HG02970 (cell line): ENCODE measurements around the gene YAF2.
A peak's percentile ranks its signal among the peaks of the same experiment; 100 is the strongest.
"Not testable (repeated sequence)": the region's sequence is repeated elsewhere in the genome, so short reads cannot be mapped to it uniquely, and the experiment has no call there.

Source experiments
- ATAC-seq: cut with Tn5 transposase; IDR thresholded peaks from one replicate; pipeline ENCODE4 v1.9.1; 2021; ENCODE audit warnings: mild to moderate bottlenecking, moderate library complexity, moderate number of reproducible peaks; ENCODE audit not compliant: unreplicated experiment, low FRiP score

Gene YAF2

DNA sequence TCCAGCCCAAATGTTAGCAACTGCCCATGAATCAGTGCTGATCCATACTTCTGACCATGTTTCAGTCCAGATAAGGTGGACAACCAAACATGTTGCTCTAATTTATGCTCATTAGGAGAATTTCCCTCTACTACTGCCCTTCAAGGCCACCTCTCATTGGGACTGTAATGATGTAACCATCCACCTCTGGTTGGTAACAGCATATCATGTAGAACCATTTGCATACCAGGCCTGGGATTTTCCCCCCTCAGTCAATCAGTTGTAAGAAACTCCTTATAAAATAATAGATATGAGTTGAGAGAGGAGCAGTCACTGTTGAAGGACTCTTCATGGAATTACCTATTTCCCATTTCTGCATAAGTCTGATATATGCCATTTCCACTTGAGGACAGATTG is 17.8 kb upstream of the YAF2 start:
- ATAC-seq, result no peak

DNA sequence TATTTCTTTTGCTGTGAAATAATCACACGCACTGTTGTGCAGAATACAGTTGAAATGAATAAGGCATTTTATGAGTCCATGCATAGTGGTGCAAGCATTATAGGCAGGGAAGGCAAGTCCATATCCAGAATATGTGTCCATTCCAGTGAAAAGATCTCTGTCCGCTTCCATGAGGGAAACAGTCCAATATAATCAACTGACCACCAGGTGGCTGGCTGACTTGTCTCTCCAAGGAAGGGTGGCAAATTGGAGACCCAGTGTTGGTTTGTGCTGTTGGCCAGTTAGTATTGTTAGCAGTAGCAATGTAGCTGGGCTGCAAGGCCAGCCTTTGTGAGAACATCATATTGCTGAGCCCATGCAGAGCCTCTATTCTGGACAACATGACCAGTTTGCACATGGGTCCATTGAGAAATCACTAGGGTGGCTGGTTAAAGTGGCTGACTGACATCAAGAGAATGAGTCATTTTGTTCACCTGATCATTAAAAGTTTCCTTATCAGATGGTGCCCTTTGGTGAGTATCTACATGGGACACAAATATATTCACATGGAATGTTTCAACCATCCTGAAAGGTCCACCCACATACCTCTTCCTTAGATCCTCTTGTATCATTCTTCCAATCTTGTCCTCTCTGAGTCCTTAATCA is 17.3 kb upstream of the YAF2 start:
- no peak for ATAC-seq

DNA sequence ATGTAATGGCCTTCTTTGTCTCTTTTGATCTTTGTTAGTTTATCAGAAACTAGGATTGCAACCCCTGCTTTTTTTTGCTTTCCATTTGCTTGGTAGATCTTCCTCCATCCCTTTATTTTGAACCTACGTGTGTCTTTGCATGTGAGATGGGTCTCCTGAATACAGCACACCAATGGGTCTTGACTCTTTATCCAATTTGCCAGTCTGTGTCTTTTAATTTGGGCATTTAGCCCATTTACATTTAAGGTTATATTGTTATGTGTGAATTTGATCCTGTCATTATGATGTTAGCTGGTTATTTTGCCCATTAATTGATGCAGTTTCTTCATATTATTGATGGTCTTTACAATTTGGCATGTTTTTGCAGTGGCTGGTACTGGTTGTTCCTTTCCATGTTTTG is 14.6 kb upstream of the YAF2 start:
- ATAC-seq, result not testable (repeated sequence)

DNA sequence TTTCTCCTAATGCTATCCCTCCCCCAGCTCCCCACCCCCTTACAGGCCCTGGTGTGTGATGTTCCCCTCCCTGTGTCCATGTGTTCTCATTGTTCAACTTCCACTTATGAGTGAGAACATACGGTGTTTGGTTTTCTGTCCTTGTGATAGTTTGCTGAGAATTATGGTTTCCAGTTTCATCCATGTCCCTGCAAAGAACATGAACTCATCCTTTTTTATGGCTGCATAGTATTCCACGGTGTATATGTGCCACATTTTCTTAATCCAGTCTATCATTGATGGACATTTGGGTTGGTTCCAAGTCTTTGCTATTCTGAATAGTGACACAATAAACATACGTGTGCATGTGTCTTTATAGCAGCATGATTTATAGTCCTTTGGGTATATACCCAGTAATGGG is 11.0 kb upstream of the YAF2 start:
- not testable (repeated sequence) for ATAC-seq

DNA sequence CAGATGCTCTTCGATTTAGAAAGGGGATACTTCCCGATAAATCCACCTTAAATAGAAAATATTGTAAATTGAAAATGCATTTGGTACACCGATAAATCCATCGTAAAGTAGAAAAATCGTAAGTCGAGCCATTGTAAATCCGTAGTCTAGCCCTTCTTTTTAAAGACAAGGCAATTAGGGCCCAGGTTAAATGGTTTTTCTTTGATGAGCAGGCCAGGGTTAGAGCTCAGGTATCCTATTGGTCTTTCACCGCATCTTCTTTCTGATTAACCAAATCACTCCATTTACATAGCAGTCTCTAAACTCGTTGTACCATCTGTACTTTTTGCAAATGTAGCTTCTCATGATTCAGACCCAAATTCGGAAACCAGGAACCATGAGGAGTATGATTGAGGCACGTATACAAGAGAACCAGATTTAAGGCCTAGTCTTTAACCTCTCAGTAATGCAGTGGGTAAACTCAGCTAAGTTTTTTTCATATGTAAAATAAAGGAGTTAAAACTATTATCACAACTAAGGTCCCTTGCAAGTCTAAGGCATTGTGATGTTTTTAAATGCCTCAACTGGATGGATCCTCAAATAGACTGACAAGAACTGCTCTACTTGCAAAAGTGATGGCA is 2.2 kb upstream of the YAF2 start:
- no peak for ATAC-seq

DNA sequence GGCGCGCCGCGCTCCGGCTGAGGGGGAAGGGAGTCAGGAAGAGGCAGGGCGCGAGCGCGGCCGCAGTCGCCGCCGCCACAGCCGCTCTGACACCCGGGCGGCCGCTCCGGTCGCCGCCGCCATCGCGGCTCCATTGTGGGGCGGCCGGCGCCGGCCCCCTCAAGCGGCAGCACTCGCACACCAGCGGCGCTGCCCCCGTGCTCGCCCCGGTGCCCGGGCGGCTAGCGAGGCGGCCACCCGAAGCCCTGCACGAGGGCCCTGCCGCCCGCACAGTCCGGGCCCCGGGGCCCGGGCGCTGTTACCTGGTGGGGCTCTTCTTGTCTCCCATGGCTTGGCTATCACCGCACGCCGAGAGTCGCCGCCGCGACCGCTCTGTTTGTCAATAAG is 202 bp downstream of the YAF2 start:
- no peak for ATAC-seq

DNA sequence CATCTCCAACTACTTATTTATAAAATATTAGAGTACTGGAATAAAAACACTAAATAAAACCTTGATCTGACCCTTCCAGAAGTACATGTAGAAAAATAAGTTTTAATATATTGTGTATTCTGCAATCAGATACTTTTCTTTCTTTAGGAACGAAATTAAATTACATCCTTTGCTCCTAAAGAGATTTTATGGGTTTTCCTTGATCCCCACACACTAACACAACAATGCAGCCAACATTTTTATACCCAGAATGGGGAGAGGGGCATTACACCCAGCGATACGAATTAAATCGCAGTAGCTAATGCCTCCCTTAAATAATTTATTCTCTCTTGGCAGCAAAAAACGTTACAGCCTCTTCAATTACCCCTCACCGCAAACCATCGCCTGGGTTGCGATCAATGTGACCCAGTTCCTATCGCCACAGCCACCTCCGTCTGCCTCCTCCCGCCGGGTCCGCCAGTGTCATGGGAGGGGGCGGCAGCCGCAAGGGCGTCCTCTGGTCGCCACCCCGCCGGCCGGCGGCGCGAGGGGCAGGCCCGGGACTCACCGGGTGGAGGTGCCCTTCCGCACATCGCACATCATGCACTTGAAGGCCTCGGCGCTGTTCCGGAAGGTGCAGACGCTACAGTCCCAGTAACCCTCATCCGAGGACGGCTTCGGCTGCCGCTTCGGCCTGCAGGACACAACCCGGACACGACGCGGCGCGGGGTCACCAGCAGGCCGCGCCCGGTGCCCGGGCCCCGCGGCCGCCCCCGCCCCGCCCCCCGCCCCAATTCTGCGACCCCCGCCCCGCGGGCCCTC is 796 bp downstream of the YAF2 start:
- ATAC-seq, result peak; percentile 74

DNA sequence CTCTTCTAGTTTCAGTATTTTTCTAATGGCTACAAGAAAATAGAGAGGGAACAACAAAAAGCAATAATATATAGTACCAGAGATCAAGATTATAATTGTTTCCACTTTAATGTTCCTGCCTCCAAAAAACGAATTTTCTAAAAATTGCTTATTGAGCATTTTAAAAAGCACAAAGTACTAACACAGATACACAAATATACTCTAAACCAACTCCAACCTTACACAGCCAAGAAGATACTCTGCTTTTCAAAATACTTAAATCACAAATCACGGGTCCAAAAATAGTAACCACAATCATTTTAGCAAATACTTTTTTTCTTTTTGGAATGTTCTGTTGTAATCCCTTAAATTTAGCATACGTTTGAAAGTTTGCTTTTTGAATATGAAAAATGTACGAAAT is 2.0 kb downstream of the YAF2 start:
- ATAC-seq, result no peak

DNA sequence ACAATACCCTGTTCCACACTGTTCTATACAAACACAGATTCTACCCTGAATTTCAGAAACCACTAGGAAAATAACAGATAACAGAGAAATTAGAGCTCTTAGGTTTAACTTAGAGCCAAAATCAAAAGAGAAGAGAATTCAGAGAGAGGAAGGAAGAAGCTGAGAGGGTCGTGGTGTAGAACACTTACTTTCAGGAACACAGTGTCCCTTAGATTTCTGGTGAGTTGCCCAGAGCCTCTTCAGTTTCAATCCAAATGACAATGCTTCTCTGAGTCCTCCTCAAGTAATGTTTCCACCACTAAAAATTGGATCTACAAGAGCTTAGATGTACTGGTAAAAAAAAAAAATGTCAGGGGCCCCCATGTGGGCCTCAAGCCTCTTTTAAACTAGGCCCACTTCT is 2.6 kb downstream of the YAF2 start:
- ATAC-seq, result no peak

DNA sequence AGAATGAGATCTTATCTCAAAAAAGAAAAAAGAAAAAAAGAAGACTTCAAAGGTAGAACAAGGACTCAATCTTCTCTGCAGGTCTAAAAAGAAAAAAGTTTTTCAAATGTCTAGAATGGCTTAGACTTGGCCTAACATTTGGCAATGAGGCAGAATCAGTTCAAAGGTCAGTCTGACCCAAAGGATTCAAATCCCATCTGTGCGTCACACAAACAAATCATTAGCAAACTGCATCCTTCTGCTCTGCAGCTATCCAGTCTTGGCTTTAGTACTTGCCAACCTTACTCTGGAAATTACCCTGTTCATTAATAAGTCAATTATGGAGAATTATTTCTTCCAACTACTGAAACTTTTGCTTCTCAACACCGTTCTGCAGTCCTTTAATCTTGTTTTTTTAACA is 3.1 kb downstream of the YAF2 start:
- ATAC-seq, result no peak

DNA sequence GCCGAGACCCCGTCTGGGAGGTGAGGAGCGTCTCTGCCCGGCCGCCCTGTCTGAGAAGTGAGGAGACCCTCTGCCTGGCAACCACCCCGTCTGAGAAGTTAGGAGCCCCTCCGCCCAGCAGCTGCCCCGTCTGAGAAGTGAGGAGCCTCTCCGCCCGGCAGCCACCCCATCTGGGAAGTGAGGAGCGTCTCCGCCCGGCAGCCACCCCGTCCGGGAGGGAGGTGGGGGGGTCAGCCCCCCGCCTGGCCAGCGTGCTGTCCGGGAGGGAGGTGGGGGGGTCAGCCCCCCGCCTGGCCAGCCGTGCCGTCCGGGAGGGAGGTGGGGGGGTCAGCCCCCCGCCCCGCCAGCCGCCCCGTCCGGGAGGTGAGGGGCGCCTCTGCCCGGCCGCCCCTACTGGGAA is 10.5 kb downstream of the YAF2 start:
- not testable (repeated sequence) for ATAC-seq

DNA sequence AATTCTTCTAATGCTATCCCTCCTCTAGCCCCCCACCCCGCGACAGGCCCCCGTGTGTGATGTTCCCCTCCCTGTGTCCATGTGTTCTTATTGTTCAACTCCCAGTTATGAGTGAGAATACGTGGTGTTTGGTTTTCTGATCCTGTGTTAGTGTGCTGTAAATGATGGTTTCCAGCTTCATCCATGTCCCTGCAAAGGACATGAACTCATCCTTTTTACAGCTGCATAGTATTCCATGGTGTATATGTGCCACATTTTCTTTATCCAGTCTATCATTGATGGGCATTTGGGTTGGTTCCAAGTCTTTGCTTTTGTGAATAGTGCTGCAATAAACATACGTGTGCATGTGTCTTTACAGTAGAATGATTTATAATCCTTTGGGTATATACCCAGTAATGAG is 13.5 kb downstream of the YAF2 start:
- ATAC-seq, result not testable (repeated sequence)

DNA sequence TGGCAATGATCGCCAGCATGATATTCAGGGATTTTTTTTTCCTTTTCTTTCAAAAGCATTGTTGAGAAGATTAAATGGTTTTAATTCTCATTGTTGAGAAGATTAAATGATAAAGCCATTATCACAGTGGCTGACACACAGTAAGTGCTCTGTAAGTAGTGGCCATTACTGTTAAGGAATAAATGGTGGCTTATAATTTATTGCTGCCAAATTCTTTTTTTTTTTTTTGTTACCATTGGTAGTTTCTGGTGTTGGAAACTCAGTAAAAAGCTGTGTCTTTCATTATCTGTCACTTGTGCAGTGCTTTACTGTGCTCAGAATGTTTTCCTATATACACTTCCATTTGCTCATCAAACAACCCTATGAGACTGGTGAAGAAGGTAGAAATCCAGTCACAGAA is 15.3 kb downstream of the YAF2 start:
- ATAC-seq, result no peak

DNA sequence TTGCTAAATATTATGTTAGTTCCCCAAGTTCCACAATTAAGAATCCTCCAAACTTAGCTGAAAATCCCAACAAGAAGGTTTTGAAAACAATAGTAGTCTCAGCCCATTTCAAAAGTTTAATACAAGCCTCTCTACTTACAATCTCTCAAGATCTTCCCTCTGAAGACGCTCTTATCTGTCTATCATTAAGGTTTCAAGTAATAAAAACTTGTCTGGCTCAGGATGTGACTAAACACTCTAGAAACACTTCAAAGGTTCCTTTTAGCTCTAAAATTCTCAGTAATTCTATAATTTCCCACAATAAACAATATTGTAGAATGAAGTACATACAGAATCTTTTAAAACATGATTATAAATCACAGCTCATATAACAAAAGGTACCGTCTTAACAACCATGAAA is 16.3 kb downstream of the YAF2 start:
- no peak for ATAC-seq

DNA sequence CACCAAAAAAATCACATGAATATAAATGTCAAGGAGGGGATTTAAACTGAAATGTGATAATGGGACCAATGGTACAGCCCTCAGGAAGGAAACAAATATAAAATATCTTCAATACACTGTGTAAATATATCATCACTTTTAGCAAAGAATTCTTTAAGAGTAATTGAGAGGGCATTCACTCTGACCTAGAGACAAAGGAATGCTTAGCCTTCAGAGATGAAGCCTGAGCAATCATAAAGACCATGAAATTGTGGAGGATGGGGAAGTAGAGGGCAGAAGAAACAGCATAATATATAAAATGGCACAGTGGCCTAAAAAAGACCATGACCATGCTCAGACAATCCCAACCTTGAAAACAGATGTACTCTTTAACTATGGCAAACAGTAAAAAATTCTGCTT is 20.4 kb downstream of the YAF2 start:
- no peak for ATAC-seq

DNA sequence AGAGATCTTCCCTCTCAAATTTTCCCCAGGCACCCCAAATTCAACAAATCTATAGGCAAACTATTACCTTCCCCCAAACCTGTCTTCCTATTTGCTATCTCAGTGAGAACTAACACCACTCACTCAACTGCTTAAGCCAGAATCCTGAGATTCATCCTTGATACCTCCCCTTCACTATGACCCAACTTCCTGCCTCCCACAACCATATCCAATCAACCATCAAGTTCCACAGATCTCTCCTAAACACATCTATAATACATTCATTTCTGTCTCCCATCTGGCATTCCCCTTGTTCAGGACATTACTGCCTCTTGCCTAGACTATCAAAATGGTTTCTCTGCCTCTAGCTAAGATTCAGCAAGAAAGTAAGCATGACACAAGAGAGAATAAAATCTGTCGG is 21.3 kb downstream of the YAF2 start:
- ATAC-seq, result no peak

DNA sequence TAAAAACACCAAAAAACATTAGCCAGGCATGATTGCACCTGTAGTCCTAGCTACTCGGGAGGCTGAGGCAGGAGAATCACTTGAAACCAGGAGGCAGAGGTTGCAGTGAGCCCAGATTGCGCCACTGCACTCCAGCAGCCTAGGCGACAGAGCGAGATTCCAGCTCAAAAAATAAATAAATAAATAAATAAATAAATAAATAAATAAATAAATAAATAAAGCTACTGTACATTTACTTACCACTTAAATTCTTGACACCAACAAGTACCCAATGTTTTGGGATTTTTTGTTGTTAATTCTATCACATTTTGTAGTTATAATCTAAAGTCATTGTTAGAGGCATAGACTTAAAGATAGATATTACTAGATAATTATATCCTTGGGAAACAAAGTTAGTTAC is 22.3 kb downstream of the YAF2 start:
- not testable (repeated sequence) for ATAC-seq

DNA sequence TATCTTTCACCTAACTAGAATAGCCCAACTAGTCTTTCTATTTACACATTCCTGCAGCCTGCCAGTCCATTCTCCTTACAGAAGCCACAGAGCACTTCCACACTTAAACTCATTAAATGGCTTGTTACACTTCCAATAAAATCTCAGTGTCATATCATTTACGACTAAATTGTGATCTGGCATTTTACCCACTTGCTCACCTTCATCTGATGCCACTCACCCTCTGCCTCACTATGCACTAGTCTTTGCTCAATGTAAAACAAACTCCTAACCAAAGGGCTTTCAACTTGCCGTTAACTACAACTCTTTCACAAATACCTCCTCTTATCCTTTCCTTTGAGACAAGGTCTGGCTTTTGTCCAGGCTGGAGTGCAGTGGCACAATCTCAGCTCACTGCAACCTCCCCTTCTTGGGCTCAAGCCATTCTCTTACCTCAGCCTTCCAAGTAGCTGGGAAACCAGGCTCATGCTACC is 24.1 kb downstream of the YAF2 start:
- ATAC-seq, result no peak

DNA sequence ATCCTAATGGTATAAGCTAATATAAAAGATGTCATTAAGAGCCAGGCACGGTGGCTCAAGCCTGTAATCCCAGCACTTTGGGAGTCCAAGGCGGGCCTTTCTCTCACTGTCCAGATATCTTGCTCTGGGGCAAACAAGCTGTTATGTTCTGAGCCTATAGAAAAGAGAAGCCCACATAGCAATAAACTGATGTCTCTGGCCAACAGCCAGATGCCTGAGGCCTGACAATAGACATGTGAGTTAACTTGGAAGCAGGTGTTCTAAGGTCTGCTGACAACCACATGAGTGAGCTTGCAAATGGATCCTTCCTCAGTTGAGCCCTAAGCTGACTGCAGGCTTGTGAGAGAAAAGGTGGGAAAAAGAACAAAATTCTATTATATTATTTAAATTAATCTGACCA is 25.0 kb downstream of the YAF2 start:
- ATAC-seq, result no peak

DNA sequence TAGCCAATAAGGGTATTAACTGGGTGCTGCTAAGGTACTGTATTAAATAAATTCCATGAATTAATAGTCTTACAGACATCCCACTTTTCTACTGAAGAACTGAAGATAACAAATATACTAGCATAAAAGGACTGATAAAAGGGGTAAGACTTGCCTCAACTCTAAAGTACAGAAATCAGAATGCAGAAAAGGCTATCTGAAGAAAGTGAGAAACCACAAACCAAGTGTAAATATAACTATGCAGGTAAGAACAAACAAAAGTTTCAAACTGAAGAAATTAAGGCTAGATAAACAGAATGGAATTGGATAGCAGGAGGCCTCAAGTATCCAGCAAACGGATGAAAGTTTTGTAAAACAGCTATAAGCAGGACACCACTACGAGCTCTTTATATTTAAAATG is 29.5 kb downstream of the YAF2 start:
- ATAC-seq, result no peak

DNA sequence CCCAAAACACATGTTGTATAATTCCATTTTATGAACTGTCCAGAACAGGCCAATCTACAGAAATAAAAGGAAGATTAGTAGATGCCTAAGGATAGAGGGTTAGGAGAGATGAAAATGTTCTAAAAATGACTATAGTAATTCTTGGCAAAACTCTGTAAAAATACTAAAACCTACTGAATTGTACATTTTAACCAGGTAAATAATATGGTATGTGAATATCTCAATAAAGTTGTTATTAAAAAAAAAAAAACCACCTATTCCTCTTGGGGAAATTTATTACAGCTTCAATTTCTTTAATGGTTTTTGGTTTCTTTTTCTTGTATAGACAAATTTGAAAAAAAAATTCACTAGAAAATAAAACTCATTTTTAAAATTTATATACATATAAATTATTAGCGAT is 33.2 kb downstream of the YAF2 start:
- no peak for ATAC-seq

DNA sequence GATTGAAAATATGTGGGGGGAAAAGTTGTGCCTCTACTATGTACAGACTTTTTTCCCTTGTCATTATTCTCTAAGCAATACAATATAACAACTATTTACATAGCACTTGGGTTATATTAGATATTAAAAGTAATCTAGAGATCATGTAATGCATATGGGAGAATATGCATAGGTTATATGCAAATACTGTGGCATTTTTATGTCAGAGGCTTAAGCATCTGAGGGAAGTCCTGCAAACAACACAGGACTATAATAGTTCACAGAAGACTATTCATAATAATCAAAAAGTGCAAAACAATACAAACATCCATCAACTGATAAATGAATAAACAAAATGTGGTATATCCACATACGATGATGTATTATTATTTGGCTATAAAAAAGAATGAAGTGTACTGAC is 33.7 kb downstream of the YAF2 start:
- ATAC-seq, result no peak
